ENCODE measurements around the gene PSME2. TPM values are rescaled to one million over a fixed set of nuclear protein-coding genes. Genes with fewer than 3 reads are reported as not detected.
A peak's percentile ranks its signal among the peaks of the same experiment; 100 is the strongest.

Gene PSME2
- total and polyA plus RNA-seq, 2 of the 13 experiments (the other 11 are each of a cell fraction or from before 2014, with no cell fraction given): 332 to 716 TPM

DNA sequence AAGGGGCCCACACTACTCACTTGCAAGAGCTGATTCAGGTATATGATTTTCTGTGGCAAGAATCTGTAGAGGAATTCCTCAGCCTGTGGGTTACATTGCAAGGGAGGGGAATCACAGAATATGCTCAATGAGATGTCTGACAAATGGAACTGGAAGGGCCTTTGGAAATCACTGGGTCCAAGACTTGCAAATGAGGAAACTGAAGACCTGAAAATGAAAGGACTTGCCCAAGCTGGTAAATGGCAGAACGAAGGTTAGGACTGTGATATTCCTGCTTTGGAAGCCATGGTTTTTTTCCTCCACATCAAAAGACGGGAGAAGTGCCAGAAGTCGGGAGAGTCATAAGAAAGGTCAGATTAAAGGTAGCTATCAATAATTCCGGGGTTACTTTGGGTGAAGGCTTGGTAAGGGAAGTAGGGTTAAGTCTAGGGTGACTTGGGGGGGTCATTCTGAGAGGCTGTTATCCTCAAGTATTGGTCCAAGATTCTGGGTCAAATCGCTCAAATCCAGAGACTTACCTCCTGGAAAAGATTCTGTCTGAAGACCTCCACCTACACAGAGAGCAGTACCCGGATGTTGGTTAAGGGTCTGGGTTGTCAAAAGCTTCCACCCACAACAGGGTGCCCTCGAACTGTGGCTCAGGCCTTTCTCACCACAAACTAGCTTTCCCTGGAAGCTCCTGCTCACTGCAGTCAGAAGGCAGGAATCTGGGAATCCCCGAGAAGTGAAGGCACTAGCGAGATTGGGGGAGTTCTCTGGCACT is 539 bp downstream of the PSME2 start (continued):
- TF ChIP-seq FOXP4 (CRISPR knock-in tag; IDR thresholded peaks at IDR 0.05): peak; percentile 5; the same call in 1 of the 2 replicates
- TF ChIP-seq ZNF143 (CRISPR knock-in tag; IDR thresholded peaks at IDR 0.05): no peak
- 0 out of 2 replicates have a peak, but pooled peaks have one; percentile 5 for TF ChIP-seq ETV5 (CRISPR knock-in tag; IDR thresholded peaks at IDR 0.05; ENCODE audit: borderline replicate concordance)
- TF ChIP-seq, protein P1, sequence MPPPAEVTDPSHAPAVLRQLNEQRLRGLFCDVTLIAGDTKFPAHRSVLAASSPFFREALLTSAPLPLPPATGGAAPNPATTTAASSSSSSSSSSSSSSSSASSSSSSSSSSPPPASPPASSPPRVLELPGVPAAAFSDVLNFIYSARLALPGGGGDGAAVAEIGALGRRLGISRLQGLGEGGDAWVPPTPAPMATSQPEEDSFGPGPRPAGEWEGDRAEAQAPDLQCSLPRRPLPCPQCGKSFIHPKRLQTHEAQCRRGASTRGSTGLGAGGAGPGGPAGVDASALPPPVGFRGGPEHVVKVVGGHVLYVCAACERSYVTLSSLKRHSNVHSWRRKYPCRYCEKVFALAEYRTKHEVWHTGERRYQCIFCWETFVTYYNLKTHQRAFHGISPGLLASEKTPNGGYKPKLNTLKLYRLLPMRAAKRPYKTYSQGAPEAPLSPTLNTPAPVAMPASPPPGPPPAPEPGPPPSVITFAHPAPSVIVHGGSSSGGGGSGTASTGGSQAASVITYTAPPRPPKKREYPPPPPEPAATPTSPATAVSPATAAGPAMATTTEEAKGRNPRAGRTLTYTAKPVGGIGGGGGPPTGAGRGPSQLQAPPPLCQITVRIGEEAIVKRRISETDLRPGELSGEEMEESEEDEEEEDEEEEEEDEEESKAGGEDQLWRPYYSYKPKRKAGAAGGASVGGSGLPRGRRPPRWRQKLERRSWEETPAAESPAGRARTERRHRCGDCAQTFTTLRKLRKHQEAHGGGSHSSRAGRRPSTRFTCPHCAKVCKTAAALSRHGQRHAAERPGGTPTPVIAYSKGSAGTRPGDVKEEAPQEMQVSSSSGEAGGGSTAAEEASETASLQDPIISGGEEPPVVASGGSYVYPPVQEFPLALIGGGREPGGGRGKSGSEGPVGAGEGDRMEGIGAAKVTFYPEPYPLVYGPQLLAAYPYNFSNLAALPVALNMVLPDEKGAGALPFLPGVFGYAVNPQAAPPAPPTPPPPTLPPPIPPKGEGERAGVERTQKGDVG (CRISPR knock-in tag; IDR thresholded peaks at IDR 0.05; ENCODE audit: borderline replicate concordance): peak; percentile 27; the same call in 1 of the 2 replicates
- TF ChIP-seq, protein P2, sequence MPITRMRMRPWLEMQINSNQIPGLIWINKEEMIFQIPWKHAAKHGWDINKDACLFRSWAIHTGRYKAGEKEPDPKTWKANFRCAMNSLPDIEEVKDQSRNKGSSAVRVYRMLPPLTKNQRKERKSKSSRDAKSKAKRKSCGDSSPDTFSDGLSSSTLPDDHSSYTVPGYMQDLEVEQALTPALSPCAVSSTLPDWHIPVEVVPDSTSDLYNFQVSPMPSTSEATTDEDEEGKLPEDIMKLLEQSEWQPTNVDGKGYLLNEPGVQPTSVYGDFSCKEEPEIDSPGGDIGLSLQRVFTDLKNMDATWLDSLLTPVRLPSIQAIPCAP (CRISPR knock-in tag; IDR thresholded peaks at IDR 0.05; ENCODE audit: low read depth): no peak
- TF ChIP-seq, protein P3, sequence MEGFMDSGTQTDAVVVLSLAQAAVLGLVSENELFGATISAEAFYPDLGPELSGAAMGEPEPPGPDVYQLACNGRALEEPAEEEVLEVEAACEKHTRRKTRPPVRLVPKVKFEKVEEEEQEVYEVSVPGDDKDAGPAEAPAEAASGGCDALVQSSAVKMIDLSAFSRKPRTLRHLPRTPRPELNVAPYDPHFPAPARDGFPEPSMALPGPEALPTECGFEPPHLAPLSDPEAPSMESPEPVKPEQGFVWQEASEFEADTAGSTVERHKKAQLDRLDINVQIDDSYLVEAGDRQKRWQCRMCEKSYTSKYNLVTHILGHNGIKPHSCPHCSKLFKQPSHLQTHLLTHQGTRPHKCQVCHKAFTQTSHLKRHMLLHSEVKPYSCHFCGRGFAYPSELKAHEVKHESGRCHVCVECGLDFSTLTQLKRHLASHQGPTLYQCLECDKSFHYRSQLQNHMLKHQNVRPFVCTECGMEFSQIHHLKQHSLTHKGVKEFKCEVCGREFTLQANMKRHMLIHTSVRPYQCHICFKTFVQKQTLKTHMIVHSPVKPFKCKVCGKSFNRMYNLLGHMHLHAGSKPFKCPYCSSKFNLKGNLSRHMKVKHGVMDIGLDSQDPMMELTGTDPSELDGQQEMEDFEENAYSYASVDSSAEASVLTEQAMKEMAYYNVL (CRISPR knock-in tag; IDR thresholded peaks at IDR 0.05; ENCODE audit: borderline replicate concordance): no peak; the same call in 1 of the 2 replicates
- TF ChIP-seq ZNF83 (CRISPR knock-in tag; IDR thresholded peaks at IDR 0.05; ENCODE audit: borderline replicate concordance): 0 out of 2 replicates have a peak, but pooled peaks have one; percentile 47
- 0 out of 2 replicates have a peak, but pooled peaks have one; percentile 45 for TF ChIP-seq KDM3A (CRISPR knock-in tag; IDR thresholded peaks at IDR 0.05; ENCODE audit: low read depth)
- no peak for TF ChIP-seq ZNF616 (CRISPR knock-in tag; IDR thresholded peaks at IDR 0.05; ENCODE audit: low read depth)
- TF ChIP-seq NCOA2 (CRISPR knock-in tag; IDR thresholded peaks at IDR 0.05): no peak
- TF ChIP-seq ZNF414 (CRISPR knock-in tag; IDR thresholded peaks at IDR 0.05): no peak
- TF ChIP-seq, protein P4, sequence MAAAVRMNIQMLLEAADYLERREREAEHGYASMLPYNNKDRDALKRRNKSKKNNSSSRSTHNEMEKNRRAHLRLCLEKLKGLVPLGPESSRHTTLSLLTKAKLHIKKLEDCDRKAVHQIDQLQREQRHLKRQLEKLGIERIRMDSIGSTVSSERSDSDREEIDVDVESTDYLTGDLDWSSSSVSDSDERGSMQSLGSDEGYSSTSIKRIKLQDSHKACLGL (CRISPR knock-in tag; IDR thresholded peaks at IDR 0.05): no peak
- 0 out of 2 replicates have a peak, but pooled peaks have one; percentile 27 for TF ChIP-seq RARG (CRISPR knock-in tag; IDR thresholded peaks at IDR 0.05; ENCODE audit: low read depth)
- TF ChIP-seq CAMTA2 (CRISPR knock-in tag; IDR thresholded peaks at IDR 0.05; ENCODE audit: borderline replicate concordance): peak; percentile 85; the same call in 1 of the 2 replicates
- 0 out of 2 replicates have a peak, but pooled peaks have one; percentile 15 for TF ChIP-seq ZNF543 (CRISPR knock-in tag; IDR thresholded peaks at IDR 0.05)
- TF ChIP-seq BRD4 (CRISPR knock-in tag; IDR thresholded peaks at IDR 0.05): 0 out of 2 replicates have a peak, but pooled peaks have one; percentile 6
- TF ChIP-seq RFX3 (CRISPR knock-in tag; IDR thresholded peaks at IDR 0.05): no peak
- TF ChIP-seq TCF7L2 (IDR thresholded peaks at IDR 0.05; ENCODE audit: low read depth, low read length): no peak
- 0 out of 2 replicates have a peak, but pooled peaks have one; percentile 33 for TF ChIP-seq PAF1 (CRISPR knock-in tag; IDR thresholded peaks at IDR 0.05)
